D341Med (cell line): ENCODE measurements around the gene FANCL.
"Not testable (repeated sequence)": the region's sequence is repeated elsewhere in the genome, so short reads cannot be mapped to it uniquely, and the experiment has no call there.

ENCODE experiments used
- DNase-seq: peaks from one replicate; pipeline ENCODE4 v3.0.0; 2012; ENCODE audit warnings: low spot score

FANCL gene

GRCh38 chr2:58240670-58241545 is at the start of gene FANCL:
FANCL (minus strand) TSS chr2:58241325; CDS start chr2:58241313, 12 bp downstream.
- DNase-seq: peak; percentile 93

- no peak for DNase-seq
These were observed 47.9 kb upstream of the FANCL start for GRCh38 chr2:58289029-58289428.

GRCh38 chr2:58283931-58284330 is 42.8 kb upstream of the FANCL start:
- no peak for DNase-seq

DNA sequence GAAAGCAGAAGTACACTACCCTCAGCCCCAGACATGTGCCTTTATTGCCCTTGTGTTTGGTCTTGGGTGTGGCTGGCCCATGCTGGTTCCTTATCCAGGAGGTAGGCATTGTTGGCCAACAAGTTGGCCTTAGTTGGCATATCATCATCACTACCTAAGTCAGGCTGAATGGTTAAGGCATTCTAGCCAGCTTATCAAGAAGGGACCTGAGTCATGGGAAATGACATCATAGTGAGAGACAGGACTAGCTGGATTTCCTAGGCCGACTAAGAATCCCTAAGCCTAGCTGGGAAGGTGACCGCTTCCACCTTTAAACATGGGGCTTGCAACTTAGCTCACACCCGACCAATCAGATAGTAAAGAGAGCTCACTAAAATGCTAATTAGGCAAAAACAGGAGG is 34.0 kb upstream of the FANCL start:
- DNase-seq: not testable (repeated sequence)

GRCh38 chr2:58271826-58272225 is 30.7 kb upstream of the FANCL start:
- DNase-seq: no peak

DNA sequence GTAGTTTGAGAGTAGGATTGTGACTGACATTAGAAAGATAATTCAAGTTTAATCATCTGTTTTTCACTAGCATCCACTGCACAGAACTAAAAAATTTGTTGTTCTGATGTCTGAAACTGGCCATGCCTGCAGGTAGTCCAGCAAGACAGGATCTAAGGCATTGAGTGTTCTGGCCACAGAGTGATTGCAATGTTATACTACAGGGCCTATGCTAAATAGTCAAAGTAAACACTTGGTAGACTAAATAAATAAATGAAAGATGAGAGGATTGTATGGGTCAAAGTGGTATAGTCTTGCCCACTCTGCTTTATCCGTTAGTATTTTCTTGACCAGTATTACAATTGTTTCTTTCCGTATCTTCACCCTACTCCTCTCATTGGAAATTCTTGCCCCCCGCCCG is 27.6 kb upstream of the FANCL start:
- DNase-seq: no peak

GRCh38 chr2:58266211-58266610 is 25.1 kb upstream of the FANCL start:
- no peak for DNase-seq

DNA sequence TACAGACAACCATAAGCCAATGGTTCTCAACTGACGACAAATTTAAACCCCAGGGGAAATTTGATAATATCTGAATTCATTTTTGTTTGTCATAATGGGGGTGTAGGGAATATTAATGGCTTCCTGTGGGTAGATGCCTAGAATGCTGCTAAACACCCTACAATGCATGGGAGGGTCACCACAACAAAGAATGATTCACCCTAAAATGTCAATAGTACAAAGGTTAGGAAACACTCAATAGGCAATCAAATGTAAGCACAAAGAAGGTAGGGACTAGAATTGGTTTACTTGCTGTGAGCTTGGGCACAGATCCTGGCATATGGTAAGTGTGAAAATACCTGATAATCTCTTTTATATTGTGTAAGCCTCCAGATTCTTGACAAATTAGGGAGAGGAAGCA is 20.1 kb upstream of the FANCL start:
- no peak for DNase-seq

DNA sequence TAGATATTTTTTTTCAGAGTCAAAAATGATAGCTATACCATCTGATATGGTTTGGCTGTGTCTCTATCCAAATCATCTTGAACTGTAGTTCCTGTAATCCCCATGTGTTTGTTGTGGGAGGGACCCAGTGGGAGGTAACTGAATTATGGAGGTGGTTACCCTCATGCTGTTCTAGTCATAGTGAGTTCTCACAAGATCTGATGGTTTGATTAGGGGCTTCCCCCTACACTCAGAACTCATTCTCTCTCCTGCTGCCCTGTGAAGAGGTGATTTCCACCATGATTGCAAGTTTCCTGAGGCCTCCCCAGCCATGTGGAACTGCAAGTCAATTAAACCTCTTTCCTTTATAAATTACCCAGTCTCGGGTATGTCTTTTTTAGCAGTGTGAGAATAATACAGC is 17.3 kb upstream of the FANCL start:
- DNase-seq: not testable (repeated sequence)

- not testable (repeated sequence) for DNase-seq
These were observed 10.4 kb upstream of the FANCL start for GRCh38 chr2:58251331-58252201.

DNA sequence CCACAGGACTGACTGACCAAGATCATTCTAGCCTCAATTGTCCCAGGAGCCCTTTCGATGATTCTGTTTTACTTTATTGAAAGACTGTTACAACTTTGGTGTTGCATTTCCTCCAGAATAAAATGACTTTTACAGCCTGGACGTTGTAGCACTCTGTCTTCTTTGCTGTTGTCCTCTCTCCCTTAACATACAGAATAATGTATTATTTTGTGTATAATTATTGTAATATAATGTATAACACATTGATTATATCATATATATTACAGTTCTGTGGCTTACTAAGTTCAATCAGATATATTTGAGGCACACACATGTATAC is 380 bp upstream of the FANCL start:
- DNase-seq: no peak

DNA sequence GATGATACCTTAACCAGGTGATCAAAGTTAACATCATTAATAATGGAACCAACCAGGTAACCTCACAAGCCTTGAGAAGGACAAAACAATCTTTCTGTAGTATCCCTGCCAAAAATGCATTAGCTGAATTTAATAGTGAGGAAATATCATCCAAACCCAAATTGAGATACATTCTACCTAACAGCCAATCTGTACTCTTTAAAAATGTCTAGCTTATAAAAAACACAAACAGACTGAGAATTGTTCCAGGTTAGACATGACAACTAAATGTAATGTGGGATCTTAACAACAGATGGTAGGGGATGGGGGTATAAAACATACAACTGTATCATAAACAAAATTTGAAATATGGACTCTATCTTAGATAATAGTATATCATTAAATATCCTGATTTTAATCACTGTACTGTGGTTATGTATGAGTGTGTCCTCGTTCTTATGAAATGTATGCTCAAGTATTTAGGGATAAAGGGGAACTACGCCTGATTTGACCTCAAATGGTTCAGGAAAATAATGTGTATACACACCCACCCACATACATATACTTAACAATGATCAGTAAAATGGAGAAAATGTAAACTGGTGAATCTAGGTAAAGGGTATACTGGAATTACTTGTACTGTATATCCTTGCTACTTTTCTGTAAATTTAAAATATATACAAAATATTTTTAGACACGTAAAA is 1.7 kb downstream of the FANCL start:
- DNase-seq: no peak

- DNase-seq: no peak
These were observed 3.4 kb downstream of the FANCL start for GRCh38 chr2:58237741-58238140.

DNA sequence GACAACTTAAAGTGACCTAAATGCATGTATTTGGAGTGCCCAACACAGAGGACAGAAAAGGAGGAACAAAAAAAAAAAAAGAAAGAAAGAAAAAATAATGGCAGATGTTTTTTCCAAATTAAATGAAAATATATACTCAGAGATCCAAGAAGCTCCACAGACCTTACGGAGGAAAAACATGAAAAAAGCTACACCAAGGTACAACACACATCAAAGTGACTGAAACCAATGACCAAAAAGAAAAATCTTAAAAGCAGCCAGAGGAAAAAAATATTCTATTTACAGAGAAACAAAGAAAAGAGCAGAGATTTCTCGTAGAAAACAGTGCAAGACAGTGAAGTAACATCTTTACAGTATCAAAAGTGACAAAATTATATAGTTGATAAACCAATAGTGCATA is 5.1 kb downstream of the FANCL start:
- no peak for DNase-seq

DNA sequence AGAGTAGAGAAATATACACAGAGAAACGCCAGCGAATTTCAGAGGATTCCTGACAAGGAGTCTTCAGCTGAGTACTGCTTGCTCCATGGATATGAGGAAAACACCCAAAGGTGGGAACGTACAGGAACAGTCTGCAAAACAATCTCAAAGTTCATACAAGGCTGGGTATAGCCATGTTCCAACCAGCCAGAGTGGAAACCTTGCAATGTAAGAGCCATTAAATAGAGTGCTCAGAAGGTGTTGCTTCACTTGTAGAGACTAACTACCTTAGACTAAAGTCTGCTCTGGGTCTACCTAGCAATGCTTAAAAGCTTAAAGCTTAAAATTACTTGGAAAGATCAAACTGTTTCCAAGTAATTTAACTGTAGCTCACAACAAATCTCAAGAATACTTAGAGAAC is 6.0 kb downstream of the FANCL start:
- no peak for DNase-seq

GRCh38 chr2:58228299-58228698 is 12.8 kb downstream of the FANCL start:
- no peak for DNase-seq

GRCh38 chr2:58227171-58227917 is 13.8 kb downstream of the FANCL start:
- no peak for DNase-seq

GRCh38 chr2:58221909-58222308 is 19.2 kb downstream of the FANCL start:
- no peak for DNase-seq

DNA sequence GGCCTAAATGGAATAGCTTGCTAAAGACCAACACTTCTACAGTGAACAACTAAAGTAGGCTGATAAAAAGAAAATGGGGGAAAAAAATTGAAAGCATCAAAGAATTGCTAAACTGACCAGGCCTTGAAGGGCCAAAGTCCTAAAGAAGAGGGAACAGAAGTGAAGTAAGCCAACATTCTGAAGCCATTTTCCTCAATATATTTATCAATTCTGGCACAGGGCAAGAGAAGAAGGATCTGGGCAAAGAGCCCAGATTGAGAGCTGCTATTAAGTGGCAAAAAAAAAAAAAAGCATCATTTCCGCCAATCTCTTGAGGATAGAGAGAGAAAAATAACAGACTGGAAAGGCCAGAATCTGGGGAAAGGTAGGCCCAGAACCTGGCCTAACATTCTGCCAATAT is 25.7 kb downstream of the FANCL start:
- DNase-seq: no peak

DNA sequence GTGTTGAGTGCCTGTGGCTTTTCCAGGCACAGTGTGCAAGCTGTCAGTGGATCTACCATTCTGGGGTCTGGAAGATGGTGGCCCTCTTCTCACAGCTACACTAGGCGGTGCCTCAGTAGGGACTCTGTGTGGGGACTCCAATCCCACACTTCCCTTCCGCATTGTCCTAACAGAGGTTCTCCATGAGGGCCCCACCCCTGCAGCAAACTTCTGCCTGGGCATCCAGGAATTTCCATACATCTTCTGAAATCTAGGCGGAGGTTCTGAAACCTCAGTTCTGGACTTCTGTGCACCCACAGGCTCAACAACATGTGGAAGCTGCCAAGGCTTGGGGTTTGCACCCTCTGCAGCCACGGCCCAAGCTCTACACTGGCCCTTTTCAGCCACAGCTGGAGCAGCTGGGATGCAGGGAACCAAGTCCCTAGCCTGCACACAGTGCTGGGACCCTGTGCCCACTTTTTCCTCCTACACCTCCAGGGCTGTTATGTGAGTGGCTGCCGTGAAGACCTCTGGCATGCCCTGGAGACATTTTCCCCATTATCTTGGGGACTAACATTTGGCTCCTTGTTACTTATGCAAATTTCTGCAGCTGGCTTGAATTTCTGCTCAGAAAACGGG is 30.1 kb downstream of the FANCL start:
- DNase-seq: not testable (repeated sequence)

DNA sequence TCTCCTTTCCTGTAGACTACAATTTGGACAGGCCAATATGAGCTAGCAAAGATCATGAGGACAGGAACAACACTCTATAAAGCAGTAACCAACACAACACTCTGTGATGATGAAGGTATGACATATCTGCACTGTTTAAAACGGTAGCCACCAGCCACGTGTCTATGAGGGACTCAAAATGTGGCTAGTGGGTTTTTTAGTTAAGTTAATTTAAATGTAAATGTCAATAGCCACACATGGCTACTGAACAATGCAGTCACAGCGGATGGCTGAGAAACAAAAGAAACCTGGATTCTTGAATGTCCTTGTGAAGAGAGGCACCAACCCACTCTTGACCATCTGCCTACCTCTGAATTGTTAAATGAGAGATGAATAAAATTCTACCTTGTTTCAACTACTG is 33.9 kb downstream of the FANCL start:
- no peak for DNase-seq
